Activated naive CD4-positive, alpha-beta T cell treated with anti-CD3 and anti-CD28 coated beads for 36 hours (primary cell): Measurements from ENCODE around the gene MUC20. TPM values are rescaled to one million over a fixed set of nuclear protein-coding genes. Genes with fewer than 3 reads are reported as not detected.
"Not testable (repeated sequence)": the region's sequence is repeated elsewhere in the genome, so short reads cannot be mapped to it uniquely, and the experiment has no call there.

ENCODE experiments used
- CTCF ChIA-PET: fragments of 350-600 bp; sonication (Branson Sonifier 250); formaldehyde crosslinking; loops from one replicate; lab custom pipeline; 2021; ENCODE audit warnings: antibody characterized with exemption; lab: Charles Lee
- DNase-seq: peaks from one replicate; pipeline ENCODE4 v3.0.0-alpha.2; 2020
- H3K27ac Mint-ChIP-seq: one replicate; pipeline ENCODE4 v1.8.0; 2021; ENCODE audit warnings: mild to moderate bottlenecking, mixed read lengths
- H3K27me3 Mint-ChIP-seq: one replicate; pipeline ENCODE4 v1.8.0; 2021; ENCODE audit warnings: low read depth, mixed read lengths
- H3K36me3 Mint-ChIP-seq: one replicate; pipeline ENCODE4 v1.8.0; 2021; ENCODE audit warnings: low read depth, mixed read lengths
- H3K4me1 Mint-ChIP-seq: one replicate; pipeline ENCODE4 v1.8.0; 2021; ENCODE audit warnings: low read depth, mixed read lengths
- H3K4me3 Mint-ChIP-seq: one replicate; pipeline ENCODE4 v1.8.0; 2021; ENCODE audit warnings: mild to moderate bottlenecking, moderate library complexity, mixed read lengths
- H3K9me3 Mint-ChIP-seq: one replicate; pipeline ENCODE4 v1.8.0; 2021; ENCODE audit warnings: mixed read lengths
- intact Hi-C: fragments of 100-400 bp; cut with micrococcal nuclease; formaldehyde crosslinking; loops from one replicate; pipeline ENCODE4 v1.15.1; 2023
- microRNA-seq: library from miRNA; unstranded; fragments of <30 nt; microRNA quantifications from one replicate; pipeline ENCODE4 v1.2.0, GENCODE V29; 2022; ENCODE audit warnings: borderline microRNAs expressed, borderline replicate concordance
- total RNA-seq, 2 experiments: library from RNA; stranded (reverse); gene quantifications; one replicate each; pipeline ENCODE4 v1.2.3, GENCODE V29; 2021

MUC20 gene
- total RNA-seq, 2 experiments from 2014 or later: 0.43 to 0.84 TPM

GRCh38 chr3:195769551-195769950 is 48.8 kb downstream of the MUC20 start:
- Mint-ChIP-seq H3K4me3 (no peak overlapping the region), H3K27ac (no peak overlapping the region), H3K9me3 (no peaks in the 10 kb centered on the region), H3K36me3 (no peaks in the 10 kb centered on the region), H3K27me3 (peaks cover 2% of the 10 kb centered on the region), H3K4me1 (no peaks in the 10 kb centered on the region)
- CTCF ChIA-PET: interaction anchor here (0.8 kb wide), 2 partner anchors 87 to 125 kb away, joined by 3 read pairs; no protein-coding TSS in a partner anchor
- intact Hi-C loops: no loop called here
- no peak for DNase-seq

- CTCF ChIA-PET: no interaction called here
Observed at GRCh38 chr3:195770081-195770840, 49.5 kb downstream of the MUC20 start.

DNA sequence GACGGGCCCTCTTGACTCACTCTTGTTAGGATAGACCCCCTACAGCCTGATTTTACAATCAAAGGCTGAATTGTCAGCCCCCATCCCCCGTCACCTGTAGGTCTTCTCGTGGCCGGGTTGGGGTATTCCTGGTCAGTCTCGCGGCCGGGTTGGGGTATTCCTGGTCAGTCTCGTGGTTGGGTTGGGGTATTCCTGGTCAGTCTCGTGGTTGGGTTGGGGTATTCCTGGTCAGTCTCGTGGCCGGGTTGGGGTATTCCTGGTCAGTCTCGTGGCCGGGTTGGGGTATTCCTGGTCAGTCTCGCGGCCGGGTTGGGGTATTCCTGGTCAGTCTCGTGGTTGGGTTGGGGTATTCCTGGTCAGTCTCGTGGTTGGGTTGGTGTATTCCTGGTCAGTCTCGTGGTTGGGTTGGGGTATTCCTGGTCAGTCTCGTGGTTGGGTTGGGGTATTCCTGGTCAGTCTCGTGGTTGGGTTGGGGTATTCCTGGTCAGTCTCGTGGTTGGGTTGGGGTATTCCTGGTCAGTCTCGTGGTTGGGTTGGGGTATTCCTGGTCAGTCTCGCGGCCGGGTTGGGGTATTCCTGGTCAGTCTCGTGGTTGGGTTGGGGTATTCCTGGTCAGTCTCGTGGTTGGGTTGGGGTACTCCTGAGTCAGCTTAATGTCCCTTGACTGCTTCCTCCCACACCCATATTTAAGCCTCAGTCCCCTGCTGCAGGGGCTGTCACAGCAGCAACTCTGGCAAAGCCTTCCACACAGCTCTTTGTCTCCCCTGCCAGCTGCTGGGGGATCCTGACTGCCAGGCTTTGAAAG is 50.3 kb downstream of the MUC20 start:
- DNase-seq, H3K9me3 Mint-ChIP-seq, H3K36me3 Mint-ChIP-seq, H3K27me3 Mint-ChIP-seq, CTCF ChIA-PET, intact Hi-C loops, H3K27ac Mint-ChIP-seq, H3K4me1 Mint-ChIP-seq, H3K4me3 Mint-ChIP-seq: not testable (repeated sequence)

More at GRCh38 chr3:195770081-195770840, 49.5 kb downstream of the MUC20 start:
- DNase-seq: no peak
- H3K27me3 Mint-ChIP-seq: no peaks in the 10 kb centered on the region
- no peak overlapping the region for H3K27ac Mint-ChIP-seq
- intact Hi-C loops: no loop called here
- no peak overlapping the region for H3K4me3 Mint-ChIP-seq
- H3K36me3 Mint-ChIP-seq: no peaks in the 10 kb centered on the region
- H3K4me1 Mint-ChIP-seq: no peaks in the 10 kb centered on the region
- no peaks in the 10 kb centered on the region for H3K9me3 Mint-ChIP-seq

- CTCF ChIA-PET: no interaction called here
- intact Hi-C loops: no loop called here
- H3K4me3 Mint-ChIP-seq: no peak overlapping the region
- no peaks in the 10 kb centered on the region for H3K36me3 Mint-ChIP-seq
- H3K9me3 Mint-ChIP-seq: no peaks in the 10 kb centered on the region
- H3K4me1 Mint-ChIP-seq: no peaks in the 10 kb centered on the region
- H3K27me3 Mint-ChIP-seq: no peaks in the 10 kb centered on the region
- no peak overlapping the region for H3K27ac Mint-ChIP-seq
- no peak for DNase-seq
Observed at GRCh38 chr3:195771646-195772300, 51.0 kb downstream of the MUC20 start.

- no peak overlapping the region for H3K27ac Mint-ChIP-seq
Observed at GRCh38 chr3:195773956-195774537, 53.3 kb downstream of the MUC20 start.

DNA sequence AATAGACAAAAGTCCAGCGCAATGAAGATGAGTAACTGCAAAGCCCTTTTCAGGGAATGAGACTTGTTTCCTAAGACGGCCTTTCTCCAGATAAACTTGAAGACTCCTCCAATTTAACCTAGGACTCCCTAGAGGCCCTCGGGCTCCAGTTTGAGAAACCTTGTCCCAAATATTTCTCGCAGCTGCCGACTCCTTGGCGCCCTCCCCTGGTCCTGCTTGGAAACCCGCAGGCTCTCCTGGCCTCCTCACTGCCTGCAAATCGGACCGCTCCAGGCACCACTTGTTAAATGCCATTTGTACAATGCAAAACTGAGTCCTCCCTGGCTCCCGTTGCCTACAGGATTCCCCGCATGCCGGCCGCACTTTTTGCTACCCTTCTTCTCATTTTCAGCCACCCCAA is 54.1 kb downstream of the MUC20 start:
- Mint-ChIP-seq H3K4me1 (peaks cover 10% of the 10 kb centered on the region), H3K36me3 (peaks cover 1% of the 10 kb centered on the region), H3K4me3 (no peak overlapping the region), H3K9me3 (peaks cover 19% of the 10 kb centered on the region), H3K27me3 (no peaks in the 10 kb centered on the region), H3K27ac (no peak overlapping the region)
- CTCF ChIA-PET: no interaction called here
- intact Hi-C loops: no loop called here
- peak; percentile 55 for DNase-seq

More at GRCh38 chr3:195773956-195774537, 53.3 kb downstream of the MUC20 start:
- Mint-ChIP-seq H3K9me3 (peaks cover 11% of the 10 kb centered on the region), H3K4me3 (no peak overlapping the region), H3K36me3 (peaks cover 1% of the 10 kb centered on the region), H3K4me1 (peaks cover 2% of the 10 kb centered on the region), H3K27me3 (no peaks in the 10 kb centered on the region)
- CTCF ChIA-PET: no interaction called here
- no peak for DNase-seq
- intact Hi-C loops: no loop called here

DNA sequence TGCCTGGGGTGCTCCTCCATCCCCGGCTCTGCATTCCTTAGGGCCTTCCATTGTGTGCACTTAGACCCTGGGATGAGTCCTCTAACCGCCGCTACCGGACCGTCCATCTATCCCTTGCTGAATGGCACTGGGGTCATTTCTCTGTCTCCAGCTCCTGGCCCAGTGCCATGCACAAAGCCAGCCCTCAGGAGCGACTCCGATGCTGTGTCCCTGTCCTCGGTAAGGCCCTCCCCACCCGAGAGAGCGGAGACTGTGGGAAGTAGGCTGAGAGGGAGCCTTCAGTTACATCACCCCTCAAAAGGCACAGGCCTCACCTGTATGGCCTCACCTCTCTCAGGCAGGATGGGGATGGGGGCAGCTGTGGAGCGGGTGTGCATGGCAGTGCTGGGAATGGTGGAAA is 57.2 kb downstream of the MUC20 start:
- intact Hi-C loops: no loop called here
- H3K4me3 Mint-ChIP-seq: no peak overlapping the region
- peaks cover 37% of the 10 kb centered on the region for H3K4me1 Mint-ChIP-seq
- CTCF ChIA-PET: no interaction called here
- peak overlapping the region; percentile 10 for H3K27ac Mint-ChIP-seq
- no peaks in the 10 kb centered on the region for H3K27me3 Mint-ChIP-seq
- peaks cover 14% of the 10 kb centered on the region for H3K36me3 Mint-ChIP-seq
- peaks cover 46% of the 10 kb centered on the region for H3K9me3 Mint-ChIP-seq
- DNase-seq: no peak

DNA sequence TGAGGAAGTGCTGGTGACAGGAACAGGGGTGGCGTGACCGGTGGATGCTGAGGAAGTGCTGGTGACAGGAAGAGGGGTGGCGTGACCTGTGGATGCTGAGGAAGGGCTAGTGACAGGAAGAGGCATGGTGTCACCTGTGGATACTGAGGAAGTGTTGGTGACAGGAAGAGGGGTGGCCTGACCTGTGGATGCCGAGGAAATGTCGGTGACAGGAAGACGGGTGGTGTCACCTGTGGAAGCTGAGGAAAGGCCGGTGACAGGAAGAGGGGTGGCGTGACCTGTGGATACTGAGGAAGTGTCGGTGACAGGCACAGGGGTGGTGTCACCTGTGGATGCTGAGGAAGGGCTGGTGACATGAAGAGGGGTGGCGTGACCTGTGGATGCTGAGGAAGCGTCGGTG is 60.5 kb downstream of the MUC20 start:
- H3K9me3 Mint-ChIP-seq: peaks cover 74% of the 10 kb centered on the region
- H3K36me3 Mint-ChIP-seq: peaks cover 37% of the 10 kb centered on the region

More for the DNA sequence above, 60.5 kb downstream of the MUC20 start:
- H3K4me3 Mint-ChIP-seq, H3K27me3 Mint-ChIP-seq, intact Hi-C loops, DNase-seq, CTCF ChIA-PET: not testable (repeated sequence)
- Mint-ChIP-seq H3K4me1 (peaks cover 62% of the 10 kb centered on the region), H3K27ac (peak overlapping the region; percentile 55)

Small RNA genes within 50 kb of the gene (microRNA-seq; reads per million reads assigned to microRNA genes)
- gene MIR570: not detected

Other genes starting within 250 kb of the MUC20 start
- 100 to 1,000 TPM in 1 of 2 experiments, 10 to 100 TPM in 1; 99.7 to 105 TPM for gene PPP1R2, start 177.7 kb upstream of the MUC20 start, total RNA-seq
- under 1 TPM in 1 of 2 experiments, not detected in 1; 0.44 TPM for gene APOD, start 137.0 kb upstream of the MUC20 start, total RNA-seq
- gene MUC4, start 91.0 kb downstream of the MUC20 start, total RNA-seq: under 1 TPM in 1 of 2 experiments, not detected in 1; 0.02 TPM
- 10 to 100 TPM; 40.0 to 46.6 TPM for gene TNK2, start 187.6 kb downstream of the MUC20 start, total RNA-seq